ENCODE data around the gene KCNK15.

The KCNK15 gene

DNA sequence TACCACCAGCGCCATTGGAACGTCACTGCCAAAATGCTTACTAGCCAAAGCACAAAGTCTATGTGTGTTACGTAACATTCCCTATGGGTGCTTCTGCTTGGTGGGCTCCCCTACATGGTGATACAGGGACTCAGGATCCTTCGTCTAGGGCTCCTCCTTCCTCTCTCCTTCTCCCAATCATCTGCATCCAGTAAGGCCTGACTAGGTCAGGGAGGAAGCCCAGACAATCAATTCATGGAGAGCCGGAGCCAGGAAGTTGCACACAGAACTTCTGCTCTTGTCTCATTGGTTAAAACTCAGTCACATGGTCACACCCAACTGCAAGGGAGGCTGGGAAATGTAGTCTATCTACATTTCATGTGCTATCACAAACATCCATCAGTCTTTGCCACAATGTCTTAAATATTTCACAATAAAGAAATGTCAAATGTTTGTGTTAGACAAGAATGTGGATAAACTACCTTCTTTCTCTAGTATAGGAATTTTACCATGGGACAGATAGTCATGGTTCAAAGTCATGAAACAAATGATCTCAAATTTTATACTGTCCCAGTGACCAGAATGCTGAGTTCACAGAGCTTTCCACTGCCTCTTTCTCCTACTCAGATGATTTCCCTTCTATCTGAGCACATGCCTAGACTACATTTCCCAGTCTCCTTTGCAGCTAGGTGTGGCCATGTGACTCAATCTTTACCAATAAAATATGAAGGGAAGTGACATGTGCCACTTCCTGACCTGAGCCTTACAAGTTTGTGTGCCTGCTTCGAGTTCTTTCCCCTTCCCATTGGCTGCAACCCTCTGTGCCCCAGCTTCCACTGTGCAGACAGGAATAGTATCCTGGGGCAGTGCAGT is 9.3 kb upstream of the KCNK15 start:
- DNase-seq, result peak; percentile 87

DNA sequence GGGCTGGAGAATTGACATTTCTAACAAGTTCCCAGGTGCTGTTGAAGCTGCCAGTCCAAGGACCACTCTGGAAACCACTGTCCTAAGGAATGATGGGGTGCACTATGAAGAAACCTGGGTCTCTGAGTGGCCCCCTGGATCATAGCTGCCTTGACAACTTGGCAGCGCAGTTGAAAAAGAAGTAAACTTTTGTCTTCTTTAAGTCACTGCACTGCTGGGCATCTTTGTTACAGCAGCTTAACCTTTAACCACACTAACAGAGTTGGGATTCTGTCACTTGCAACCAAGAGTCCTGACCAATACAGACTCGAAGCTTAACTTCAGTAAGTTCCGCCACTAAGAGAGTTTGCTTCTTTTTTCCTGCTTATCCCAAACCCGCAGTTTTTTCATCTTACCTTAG is 8.5 kb upstream of the KCNK15 start:
- DNase-seq, result no peak

DNA sequence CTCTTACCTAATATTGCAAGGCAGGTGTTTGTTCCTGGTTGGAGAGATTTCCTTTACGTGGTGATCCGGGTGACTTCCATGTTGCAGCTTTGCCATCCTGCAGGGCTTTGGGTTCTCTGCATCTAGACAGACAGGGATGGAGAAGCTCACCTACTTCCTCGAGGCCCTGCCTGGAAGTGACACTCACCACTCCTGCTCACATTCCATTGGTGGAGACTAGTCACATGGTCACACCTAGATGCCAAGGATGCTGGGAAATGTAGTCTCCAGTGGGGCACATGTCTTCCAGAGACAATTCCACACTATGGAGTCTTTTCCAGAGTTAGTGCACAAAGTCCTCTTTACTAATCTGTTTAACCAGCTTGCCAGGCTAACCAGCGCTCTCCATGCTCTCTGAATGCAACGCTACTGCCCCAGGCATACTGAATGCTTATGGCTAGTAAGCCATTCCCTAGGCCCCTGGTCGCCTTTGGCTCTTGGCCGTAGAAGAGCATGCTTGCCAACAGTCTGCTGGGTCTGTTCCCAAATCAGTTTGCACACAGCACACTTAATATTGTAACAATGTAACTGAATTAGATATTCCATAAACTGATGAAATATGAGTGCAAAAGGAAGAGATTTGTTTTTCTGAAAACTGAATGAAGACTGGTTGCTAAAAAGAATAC is 6.7 kb upstream of the KCNK15 start:
- peak; percentile 29 for DNase-seq

DNA sequence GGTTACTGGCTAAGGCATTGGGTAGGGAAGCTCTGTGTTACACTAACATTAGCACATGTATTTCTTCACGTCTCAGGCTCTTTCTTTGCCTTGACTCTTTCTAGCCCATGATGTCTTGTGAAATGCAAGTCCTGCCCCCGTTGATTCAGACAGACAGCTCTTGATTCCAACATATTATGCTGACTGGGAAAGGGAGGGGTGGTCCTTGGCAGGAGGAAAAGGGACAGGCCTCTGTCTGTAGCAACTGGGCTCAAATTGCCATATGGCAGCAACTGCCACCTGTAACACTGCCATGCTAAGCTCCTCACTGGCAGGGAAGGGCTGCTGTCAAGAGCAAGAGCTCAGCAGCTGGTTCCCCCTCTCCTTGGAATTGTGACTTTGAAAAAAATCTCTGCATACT is 5.7 kb upstream of the KCNK15 start:
- DNase-seq, result no peak

DNA sequence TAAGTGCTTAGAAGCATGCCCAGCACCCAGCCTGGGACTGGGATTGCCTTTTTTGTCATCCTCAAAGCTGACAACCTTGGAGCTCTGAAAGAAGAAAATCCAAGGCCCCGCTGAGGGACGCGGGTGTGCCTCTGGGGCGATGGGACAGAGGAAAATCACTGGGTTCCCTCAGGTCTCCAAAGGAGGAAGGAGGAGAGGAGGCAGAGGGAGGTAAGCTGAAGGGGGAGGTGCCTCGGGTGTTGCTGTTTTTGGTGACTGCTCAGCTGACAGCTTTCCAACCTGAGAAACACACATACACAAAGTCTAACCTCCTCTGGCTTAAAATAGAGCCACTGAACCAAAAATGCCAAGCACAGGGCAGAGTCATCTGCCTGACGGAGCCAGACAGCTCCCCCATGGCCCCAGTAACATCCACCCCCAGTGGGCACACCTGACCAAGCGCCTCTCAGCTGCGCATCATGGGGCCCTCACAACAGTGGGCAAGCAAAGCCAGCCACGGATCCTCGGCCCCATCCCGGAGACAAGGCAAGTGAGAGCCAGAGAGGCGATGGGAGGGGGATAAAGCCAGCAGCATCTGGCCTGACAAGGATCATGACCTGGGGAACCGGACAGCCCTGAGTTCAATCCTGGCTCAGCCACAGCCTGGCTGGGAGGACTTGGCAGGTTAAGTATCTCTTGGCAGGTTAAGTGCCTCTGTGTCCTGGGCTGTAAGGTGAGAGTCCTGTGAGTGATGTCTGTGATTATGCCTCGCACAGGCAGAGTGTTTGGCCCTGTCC is 3.2 kb upstream of the KCNK15 start:
- DNase-seq, result no peak

DNA sequence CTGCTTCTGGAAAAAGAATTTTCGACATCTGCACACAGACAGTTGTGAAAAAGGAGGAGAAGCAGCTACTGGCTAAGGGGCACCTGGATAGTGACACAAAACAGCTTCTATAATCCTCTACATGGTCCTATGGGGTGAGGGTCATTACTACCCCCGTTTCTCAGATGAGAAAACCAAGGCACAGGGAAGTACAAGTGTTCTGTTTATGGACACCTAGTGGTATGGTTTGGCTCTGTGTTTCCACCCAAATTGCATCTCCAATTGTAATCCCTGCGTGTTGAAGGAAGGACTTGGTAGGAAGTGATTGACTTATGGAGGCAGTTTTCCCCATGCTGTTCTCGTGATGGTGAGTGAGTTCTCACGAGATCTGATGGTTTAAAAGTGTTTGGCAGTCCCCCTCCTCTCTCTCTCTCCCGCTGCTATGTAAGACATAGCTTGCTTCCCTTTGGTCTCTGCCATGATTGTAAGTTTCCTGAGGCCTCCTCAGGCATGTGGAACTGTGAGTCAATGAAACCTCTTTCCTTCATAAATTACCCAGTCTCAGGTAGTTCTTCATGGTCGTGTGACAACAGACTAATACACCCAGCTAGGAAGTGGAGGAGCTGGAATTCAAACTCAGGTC is 2.5 kb upstream of the KCNK15 start:
- no peak for DNase-seq

DNA sequence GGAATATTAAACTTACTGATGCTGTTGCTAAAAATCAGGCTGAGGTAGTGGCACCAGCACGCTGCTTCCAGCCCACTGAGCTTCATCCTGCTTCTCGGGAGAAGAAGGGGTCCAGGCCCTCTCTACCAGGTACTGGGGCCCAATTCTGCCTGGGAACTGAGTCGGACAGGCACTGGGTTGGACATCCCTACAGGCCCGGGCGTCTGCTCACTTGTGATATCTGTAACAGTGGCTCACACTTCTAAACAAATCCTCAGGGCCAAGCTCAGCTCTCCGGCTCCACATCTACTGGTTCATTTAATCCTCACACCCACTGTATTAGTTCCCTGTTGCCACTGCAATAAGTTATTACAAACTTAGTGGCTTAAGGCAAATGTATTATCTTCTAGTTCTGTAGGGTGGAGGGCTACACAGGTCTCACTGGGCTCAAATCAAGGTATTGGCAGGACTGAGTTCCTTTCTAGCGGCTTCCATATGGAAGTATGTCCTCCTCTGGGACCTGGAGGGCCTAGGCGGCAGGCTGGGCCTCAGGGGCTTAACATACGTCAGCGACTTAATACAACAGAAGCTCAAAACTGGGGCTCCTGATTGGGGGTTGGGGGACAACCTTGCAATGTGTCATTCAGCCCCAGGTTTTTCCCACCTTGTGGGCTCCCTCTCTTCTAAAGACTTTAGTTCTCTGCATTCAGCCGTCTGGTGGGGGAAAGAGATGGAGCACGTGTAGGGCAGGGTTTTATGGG is 1.6 kb upstream of the KCNK15 start:
- no peak for DNase-seq

DNA sequence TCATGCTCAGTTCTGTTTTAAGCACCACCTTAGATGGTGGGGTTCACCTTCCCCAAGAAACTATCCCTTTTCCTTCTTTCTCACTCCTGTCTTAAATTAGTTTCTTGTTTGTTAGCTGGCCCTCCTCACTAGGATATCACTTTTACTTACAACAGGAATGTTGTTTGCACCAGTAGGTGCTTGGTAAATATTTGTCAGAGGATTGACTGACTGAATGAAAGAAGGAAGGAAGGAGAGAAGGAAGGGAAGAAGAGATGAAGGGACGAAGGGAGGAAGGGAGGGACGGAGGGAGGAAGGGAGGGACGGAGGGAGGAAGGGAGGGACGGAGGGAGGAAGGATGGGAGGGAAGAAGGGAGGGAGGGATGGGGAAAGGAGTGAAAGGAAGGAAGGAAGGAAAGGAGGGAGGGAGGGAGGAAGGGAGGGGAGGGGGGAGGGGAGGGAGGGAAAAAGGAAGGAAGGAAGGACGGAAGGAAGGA is 505 bp upstream of the KCNK15 start:
- DNase-seq, result no peak

DNA sequence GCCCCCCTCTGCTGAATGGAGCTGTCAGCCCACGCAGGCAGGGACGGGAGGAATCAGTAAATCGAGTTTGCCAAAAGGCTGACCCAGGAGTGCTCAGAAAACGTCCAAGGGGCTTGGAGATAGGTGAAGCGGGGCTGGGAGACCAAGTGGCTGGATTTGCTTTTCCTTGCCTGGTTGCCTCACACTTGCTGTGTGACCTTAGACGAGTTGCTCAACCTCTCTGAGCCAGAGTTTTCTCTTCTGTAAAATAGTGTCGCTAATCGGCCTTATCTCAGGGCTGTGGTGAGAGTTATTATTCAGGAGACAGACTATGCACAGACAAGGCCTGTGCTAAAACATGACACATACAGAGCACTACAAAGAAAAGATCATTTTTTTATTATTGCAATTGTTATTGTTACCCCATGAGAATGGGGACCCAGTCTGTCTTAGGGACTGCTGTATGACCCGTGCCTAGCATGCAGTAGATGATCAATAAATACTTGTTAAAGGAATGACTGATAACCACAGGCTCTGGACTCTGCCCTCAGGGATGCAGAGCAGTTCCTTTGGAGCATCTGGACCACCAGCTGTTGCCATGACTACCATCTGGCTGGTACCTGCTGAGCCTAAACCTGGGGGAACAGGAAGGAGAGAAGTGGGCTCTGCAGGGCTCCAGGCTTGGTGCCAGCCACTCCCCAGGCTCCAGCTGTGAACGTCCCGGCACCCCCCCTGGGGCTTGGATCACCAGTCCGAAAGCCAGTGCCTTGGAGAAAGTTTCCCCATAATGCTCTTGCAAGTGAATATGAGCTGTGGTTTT is 901 bp downstream of the KCNK15 start:
- DNase-seq, result no peak

DNA sequence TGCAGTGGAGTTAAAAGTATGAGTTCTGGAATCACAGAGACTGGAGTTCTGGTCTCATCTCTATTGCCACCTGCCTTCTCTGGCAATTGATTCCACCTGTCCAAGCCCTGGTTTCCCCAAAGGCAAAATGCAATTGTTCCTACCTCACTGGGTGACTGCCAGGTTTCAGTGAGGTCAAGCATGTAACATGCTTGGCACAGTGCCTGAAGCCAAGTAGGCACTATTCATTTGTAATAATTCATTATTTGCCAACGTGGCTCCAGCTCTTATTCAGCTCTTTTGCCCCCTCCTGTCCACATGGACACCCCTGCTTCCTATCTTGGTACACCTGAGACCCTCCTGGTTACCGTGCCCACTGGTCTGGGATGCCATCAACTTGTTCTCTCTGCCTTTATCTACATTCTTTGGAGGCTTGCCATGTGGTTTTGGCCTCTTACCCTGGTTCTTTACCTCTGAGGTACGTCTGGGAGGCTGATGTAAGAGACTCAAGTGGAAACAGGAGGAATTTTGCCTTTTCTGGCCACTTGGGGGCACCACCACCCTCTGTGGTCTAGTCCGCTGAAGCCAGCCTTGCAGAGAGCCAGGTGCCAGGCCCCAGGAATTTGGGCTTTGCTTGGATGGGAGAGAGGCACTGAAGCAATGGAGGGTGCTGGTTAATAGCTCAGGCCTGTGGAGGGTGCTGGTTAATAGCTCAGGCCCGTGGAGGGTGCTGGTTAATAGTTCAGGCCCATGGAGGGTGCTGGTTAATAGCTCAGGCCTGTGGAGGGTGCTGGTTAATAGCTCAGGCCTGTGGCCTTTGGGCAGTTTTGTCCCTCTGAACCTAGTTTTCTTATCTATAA is 1.7 kb downstream of the KCNK15 start:
- DNase-seq, result peak; percentile 34

DNA sequence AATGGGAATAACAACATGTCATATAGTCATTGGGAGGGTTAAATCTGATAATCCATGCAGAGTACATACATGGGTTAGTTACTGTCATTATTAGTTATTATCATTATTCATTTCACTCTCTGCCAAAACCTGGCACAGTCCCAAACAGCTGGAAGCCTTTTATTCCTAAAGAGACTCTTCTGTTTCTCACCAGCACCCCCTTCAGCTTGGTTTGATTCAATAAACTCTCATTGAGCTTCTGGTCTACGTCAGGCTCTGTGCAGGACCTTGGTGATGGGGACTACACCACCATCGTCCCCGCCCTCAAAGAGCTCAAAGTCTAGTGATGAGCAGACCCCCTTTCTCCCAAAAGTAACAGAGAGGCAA is 2.3 kb downstream of the KCNK15 start:
- peak; percentile 18 for DNase-seq

DNA sequence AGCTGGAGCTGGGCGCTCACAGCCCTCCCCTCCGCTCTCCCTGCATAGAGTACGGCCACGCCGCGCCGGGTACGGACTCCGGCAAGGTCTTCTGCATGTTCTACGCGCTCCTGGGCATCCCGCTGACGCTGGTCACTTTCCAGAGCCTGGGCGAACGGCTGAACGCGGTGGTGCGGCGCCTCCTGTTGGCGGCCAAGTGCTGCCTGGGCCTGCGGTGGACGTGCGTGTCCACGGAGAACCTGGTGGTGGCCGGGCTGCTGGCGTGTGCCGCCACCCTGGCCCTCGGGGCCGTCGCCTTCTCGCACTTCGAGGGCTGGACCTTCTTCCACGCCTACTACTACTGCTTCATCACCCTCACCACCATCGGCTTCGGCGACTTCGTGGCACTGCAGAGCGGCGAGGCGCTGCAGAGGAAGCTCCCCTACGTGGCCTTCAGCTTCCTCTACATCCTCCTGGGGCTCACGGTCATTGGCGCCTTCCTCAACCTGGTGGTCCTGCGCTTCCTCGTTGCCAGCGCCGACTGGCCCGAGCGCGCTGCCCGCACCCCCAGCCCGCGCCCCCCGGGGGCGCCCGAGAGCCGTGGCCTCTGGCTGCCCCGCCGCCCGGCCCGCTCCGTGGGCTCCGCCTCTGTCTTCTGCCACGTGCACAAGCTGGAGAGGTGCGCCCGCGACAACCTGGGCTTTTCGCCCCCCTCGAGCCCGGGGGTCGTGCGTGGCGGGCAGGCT is 4.6 kb downstream of the KCNK15 start:
- DNase-seq, result no peak

DNA sequence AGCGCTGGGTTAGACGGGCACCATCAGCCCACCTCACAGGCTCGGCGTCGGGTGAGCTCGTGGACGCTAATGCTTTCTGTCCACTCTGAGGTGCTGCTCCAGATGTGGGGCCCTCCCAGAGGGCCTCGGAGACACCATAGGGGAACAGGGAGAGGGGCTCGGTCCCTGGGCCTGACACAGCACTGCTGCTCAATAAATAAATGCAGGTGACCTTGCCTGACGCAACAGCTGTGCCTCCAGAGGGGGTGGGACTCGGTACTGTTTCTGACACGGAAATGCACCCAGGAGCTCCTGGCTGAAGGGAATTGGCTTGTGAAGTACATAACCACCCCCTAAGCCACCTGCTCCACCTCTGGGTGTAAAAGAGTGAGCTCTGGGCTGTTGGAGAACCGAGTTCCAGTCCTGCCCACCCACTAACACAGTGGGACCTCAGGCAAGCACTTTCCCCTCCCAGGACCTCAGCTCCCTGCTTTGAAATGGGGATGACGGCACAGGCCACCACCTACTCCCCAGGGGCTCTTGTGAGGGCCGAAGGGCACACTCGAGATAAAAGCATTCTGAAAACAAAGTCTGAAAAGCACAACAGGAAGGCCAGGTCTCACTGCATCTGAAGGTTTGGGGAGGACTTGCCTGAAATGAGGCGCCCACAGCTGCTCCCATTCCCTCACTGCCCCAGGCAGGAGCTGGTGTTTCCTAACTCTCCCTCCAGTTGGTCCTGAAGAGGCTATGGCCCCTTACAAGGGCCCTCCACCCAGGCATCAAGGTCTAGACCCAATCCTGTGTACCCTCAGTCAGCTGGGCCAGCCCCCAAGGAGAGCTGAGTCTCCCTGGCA is 6.7 kb downstream of the KCNK15 start:
- no peak for DNase-seq

DNA sequence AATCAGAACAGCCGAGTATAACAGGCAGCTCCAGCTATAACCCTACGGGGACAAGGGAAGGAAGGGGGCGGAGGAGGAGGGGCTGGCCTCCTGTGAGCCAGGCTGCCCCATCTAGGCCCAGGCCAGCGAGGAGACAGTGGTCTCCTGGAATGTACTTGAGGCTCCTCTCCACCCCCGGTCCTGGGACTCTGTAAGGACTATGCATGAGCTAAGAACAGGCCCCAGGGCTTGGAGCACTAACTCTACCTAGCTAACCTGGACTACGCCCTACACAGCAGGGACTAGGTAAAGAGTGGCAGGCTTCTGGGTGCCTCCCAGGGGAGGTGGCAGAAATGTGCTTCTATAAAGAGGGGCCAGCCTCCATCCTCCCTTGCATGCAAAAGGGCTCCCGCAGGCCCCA is 8.9 kb downstream of the KCNK15 start:
- DNase-seq, result no peak

DNA sequence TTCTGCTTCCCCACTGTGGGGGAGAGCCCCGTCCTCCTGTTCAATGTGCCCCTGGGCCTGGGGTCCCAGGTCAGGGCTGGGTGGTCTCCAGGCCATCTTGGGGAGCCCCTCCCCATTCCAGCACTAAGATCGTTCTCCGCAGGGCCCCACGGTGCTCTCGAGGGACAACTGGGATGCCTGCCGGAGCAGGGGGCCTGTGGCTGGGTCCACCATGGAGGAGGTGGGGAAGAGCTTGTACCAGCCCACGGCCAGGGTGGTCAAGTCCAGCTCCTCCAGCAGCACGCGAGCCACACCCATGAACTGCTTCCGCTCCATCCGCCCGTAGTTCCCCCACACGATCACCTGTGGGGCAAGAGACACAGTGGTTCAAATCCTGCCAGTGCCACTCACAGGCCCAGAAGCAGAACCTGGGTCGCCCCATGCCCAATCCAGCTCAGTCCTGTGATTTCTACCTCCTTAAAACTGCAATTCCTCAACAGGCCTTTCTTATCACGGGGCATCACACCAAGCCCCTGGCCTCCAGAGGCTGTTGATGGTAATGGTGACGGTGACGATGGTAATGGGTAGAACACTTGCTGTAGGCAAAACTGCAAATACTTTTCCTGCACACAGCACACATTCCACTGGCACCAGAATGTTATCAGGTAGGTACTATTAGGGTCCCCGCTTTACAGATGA is 10.5 kb downstream of the KCNK15 start:
- no peak for DNase-seq

DNA sequence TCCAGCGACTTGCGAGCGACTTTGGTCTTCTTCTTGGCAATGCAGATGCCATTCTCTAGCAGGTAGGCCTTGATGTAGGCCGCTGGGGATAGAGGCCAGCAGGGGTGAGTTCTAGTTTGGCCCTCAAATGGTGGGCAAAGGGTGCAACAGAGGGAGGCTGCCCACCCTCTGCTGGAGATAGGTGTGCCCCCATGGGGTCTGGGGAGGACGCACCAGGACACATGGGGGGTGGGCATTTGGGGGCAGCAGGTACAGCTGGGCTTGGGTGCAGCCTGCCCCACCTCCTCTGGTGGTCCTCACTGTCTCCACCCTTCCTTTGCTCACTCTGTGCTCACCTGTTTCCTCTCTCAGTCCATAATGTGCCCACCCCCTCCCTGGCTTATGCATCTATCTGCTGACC is 11.3 kb downstream of the KCNK15 start:
- no peak for DNase-seq

DNA sequence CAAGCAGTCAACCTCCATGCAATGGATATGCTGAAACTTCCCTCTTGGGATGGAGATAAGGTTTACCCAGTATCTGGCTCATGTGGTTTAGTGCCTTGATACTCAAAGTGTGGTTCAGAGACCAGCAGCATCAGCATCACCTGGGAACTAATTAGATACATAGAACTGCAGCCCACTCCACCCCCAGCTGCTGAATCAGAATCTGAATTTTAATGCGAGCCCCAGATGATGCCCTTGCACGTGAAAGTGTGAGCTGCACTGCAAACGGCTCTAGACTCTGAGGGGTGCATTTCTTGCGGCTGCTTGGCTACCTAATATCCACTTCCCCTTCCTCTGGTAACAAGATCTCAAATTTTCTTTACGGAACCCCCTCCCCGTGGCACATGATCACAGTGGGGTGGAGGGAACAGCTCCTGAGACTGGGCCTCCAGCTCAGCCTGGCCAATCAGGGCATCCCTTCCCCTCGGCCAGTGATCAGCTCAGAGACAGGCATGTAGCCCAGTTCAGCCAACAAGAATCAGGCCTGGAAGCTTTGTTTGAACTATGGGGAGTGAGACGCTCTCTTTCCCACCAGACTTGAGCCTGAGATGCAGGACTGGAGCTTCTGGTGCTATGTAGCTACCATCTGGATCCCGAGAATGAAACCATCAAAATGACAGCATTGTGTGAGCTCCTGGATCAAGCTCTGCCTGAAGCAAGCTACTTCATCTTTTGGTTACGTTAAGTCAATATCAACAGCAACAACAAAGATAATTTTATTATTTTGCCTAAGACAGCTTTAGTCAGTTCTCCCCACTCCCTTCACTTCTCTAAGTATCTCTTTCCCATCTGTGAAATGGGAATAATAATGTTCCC is 12.8 kb downstream of the KCNK15 start:
- no peak for DNase-seq

Measured in HCEC 1CT (cell line).